ENCODE measurements around the gene PRKN.

GRCh38 chr6:161439093-161439492 is 1288.5 kb downstream of the PRKN start:
- TF ChIP-seq CTCF (IDR thresholded peaks at IDR 0.05) (no peak), EZH2phosphoT487 (IDR thresholded peaks at IDR 0.05) (no peak), EZH2 (IDR thresholded peaks at IDR 0.05) (no peak)

Measured in neural progenitor cell (in vitro differentiated cells).